NCI-H2029 treated with DMSO at 0.1 percent for 48 hours (cell line): ENCODE results near the gene PDE4A.
A peak's percentile ranks its signal among the peaks of the same experiment; 100 is the strongest.
"Not testable (repeated sequence)": the region's sequence is repeated elsewhere in the genome, so short reads cannot be mapped to it uniquely, and the experiment has no call there.

Source experiments
- DNase-seq: peaks from one replicate; lab custom pipeline; 2025; lab: John Stamatoyannopoulos, UW

The PDE4A gene

GRCh38 chr19:10424011-10424637, 3.8 kb downstream of the PDE4A start:
- DNase-seq = no peak

DNA sequence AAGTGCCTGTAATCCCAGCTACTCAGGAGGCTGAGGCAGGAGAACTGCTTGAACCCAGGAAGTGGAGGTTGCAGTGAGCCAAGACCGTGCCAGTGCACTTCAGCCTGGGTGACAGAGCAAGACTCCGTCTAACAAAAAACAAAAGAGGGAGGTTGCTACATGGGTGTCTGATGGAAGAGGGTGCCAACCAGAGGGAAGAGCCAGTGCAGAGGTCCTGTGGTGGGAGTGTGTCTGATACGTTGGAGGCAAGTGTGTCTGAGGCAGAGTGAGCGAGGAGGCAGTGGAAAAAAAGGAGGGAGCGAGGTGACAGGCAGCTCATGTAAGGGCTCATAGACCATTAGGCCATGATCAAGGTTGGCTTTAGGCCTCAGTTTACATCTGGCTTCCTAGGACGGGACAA, 6.8 kb downstream of the PDE4A start:
- DNase-seq = no peak

DNA sequence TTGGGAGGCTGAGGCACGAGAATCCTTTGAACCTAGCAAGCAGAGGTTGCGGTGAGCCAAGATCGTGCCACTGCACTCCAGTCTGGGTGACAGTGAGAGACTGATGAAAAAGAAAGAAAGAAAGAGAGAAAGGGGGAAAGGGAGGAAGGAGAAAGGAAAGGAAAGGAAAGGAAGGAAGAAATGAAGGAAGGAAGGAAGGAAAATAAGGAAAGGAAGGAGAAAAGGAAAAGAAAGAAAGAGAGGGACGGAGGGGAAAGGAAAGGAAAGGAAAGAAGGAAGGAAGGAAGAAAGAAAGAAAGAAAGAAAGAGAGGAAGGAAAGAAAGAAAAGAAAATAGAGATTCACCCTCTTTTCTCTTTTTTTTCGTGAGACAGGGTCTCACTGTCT, 8.7 kb downstream of the PDE4A start:
- DNase-seq = no peak

- DNase-seq = no peak
Observed at GRCh38 chr19:10430505-10431253, 10.3 kb downstream of the PDE4A start.

DNA sequence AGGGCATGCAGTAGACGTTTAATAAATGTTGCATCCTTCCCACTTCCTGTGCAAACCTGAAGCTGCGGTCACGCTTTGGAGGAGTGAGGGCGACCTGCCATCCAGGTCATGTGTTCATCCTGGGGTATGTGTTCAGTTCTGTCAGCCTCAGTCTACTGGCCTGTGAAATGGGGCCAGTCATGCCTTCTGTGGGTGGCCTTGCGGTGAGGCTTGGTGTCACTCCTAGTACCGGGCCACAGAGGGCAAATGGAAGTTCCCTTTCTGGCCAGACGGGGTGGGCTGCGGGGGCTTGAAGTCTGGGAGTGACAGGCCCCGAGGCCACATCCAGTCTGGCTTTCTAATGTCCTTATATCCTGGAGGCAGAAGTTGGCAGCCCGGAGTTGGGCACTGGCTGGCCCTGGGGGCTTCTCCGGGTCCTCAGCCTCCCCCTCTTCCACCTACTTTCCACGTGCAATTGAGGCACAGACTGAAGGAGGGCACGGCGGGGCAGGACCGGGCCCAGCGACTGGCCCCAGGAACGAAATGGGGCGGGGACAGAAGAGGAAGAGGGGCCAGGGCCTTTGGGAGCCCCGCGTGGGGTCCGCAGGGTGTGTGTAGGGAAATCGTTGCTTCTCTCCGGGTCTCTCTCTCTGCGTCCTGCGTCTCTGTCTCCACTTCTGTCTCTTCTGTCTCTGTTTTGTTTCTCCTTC, 11.1 kb downstream of the PDE4A start:
- DNase-seq = no peak

DNA sequence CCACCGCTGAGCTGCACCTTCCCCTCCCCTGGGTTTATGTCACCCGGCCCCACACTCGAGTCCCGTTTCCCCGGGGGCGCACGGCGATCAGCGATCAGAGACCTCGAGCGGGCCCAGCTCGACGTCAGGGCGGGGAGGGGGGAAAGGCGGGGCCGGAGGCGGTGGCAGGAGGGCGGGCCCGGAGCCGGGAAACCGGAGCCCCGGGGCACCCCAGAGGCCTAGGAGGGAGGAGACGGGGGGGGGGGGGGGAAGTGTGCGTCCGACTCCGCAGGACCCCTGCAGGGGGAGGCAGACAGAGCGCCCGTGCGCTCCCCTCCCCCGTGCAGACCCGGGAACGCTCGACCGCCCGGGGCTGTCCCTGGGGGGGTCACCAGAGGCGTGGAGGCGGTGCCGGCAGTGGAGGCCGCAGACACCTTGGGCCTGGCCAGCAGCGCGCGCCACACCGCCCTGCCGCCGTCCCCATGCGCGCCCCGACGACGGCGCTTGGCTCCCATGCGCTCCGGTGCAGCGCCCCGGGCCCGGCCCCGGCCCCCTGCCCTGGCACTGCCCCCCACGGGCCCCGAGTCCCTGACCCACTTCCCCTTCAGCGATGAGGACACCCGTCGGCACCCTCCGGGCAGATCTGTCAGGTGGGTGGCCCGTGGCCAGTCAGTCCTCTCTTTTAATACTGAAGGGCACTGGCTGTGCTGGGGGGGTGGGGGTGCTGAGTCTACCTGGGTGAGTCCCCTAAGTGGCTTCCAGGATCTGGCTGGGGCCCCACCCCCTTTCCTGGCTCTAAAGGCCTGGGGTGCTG, 11.8 kb downstream of the PDE4A start:
- DNase-seq = no peak

DNA sequence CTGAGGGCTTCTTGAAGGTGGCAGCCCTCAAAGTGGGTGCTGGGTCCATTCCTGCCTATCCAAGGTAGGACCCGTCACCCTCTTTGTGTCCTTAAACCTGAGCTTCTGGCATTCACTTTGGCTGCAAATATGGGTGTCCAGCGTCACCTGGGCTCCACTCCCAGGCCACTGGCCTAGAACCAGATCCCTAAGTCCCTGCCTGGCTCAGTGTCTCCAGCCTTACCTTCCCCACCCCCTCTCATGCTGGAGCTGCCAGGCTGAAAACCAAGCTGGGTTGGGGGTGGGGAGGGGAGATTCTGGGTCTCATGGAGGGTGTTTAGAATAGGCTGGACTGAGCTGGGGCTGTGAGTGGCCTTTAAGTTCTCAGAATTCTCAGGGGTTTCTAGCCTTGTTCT, 12.4 kb downstream of the PDE4A start:
- no peak for DNase-seq

- no peak for DNase-seq
Observed at GRCh38 chr19:10433131-10433536, 12.8 kb downstream of the PDE4A start.

DNA sequence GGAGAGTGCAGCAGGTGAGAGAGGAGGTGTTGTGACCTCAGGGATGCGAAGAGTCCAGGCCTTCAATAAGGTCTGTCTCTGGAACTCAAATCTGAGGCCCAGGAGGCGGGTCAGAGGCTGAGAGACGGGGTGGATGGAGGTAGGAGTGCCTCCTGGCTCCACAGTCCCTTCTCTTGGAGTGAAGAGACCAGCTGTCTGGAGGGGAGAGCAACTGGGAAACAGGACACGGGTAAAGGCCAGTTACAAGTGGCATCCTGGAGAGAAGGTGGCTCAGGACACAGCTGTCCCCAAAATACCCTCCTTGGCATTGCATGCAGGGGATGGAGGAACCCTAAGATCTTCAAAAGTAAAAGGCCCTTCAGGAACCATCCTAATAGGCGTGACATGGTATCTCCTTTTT, 19.2 kb downstream of the PDE4A start:
- no peak for DNase-seq

DNA sequence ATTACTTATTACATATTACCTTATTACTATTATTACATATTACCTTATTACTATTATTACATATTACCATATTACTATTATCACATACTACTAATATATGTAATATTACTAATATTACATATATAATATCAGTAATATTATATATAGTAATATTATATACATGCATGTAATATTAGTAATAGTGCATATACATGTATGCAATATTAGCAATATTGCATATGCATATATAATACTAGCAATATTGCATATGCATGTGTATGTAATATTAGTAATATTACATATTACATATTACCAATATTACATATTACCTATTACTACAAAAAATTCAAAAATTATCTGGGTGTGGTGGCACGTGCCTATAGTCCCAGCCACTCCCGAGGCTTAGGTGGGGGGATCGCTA, 22.4 kb downstream of the PDE4A start:
- no peak for DNase-seq

DNA sequence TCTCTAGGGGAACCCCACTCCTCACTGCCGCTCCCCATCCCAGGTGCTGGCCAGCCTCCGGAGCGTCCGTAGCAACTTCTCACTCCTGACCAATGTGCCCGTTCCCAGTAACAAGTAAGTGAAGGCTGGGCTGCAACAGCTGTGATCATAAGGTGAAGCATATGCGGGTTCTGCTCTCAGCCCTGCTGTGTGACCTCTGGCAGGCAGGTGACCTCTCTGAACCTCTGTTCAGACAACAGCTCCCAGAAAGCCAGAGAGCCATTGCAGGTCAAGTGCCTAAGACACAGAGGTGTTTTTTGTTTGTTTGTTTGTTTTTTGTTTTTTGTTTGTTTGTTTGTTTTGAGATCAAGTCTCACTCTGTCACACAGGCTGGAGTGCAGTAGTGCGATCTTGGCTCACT, 28.7 kb downstream of the PDE4A start:
- DNase-seq = no peak

DNA sequence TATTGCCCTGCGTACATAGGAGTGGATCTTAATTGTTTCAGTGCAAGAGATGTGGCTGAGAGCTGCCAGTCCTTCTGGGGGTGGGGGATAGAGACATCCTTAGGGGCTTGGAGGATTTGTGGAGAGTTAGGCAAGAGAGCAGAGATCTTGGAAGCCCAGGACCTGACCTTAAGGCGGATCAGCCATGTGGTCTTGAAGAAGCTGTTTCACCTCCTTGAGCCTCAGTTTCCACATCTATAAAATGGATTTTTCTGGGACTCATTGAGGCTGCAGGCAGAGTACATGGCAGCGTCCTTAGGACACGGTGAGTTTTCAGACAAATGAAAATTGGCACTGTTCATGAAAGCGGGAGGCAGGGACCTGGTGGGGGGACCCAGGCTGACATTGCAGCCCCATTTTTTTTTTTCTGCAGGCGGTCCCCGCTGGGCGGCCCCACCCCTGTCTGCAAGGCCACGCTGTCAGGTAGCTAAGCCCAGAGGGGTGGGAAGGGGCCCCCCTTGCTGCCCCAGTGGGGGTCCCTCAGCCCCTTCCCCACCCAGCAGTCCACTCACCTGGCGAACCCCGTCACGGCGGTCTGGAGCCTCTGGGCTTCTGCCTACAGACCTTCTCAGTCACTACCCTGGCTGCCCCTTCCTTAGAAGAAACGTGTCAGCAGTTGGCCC, 30.0 kb downstream of the PDE4A start:
- DNase-seq = no peak

GRCh38 chr19:10450853-10451609, 30.7 kb downstream of the PDE4A start:
- DNase-seq = no peak

- no peak for DNase-seq
Observed at GRCh38 chr19:10452726-10453618, 32.6 kb downstream of the PDE4A start.

DNA sequence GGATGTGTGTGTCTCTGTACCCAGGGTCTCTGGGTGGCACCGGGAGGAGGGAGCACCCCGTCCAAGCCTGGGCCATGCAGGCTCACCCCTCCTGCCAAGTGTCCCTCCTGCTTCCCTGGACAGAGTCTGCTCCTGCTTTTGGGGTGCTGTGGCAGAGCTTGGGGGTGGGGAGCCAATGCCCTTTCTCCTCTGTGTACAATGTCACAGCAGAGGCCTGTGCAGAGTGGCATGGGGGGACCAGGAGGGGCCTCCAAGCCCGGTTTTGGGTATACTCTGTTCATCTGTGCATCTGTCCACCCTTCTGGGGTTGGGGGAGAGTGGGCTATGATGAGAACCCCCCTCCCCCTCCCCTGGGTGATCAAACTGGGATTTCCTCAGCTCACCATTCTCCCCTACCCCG, 33.5 kb downstream of the PDE4A start:
- no peak for DNase-seq

DNA sequence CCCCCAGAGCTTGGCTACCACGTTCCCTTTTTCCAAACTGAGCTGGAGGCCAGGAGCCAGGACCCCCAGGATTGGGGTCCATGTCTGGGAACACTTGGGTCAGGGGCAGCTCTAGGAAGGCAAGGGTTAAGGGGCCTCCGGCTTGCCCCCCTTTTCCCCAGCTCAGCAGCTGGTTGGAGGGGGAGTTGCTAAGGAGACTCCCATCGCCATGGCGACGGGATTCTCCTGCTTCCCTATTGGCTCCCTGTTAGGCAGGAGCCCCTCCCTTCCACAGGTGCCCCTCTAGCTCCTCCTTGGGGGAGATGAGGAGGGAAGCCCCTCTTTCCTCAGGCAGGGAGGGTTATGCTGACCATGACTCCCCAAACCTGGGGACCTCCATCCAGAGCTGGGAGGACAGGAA, 33.9 kb downstream of the PDE4A start:
- DNase-seq = no peak

DNA sequence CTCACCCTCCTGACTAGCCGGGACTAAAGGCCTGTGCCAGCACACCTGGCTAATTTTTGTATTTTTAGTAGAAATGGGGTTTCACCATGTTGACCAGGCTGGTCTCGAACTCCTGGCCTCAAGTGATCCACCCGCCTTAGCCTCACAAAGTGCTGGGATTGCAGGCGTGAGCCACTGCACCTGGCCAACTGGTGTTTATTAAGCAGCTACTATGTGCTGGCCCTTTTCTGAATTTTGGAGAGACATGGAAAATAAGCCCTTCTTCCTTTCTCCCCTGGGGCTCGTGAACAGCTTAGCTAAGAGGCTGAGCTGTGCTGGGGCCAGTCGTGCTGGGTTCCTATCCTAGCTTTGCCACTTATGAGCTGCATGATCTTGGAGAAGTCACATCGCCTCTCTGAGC, 38.4 kb downstream of the PDE4A start:
- DNase-seq = not testable (repeated sequence)

GRCh38 chr19:10460714-10461046, 40.3 kb downstream of the PDE4A start:
- DNase-seq = no peak

DNA sequence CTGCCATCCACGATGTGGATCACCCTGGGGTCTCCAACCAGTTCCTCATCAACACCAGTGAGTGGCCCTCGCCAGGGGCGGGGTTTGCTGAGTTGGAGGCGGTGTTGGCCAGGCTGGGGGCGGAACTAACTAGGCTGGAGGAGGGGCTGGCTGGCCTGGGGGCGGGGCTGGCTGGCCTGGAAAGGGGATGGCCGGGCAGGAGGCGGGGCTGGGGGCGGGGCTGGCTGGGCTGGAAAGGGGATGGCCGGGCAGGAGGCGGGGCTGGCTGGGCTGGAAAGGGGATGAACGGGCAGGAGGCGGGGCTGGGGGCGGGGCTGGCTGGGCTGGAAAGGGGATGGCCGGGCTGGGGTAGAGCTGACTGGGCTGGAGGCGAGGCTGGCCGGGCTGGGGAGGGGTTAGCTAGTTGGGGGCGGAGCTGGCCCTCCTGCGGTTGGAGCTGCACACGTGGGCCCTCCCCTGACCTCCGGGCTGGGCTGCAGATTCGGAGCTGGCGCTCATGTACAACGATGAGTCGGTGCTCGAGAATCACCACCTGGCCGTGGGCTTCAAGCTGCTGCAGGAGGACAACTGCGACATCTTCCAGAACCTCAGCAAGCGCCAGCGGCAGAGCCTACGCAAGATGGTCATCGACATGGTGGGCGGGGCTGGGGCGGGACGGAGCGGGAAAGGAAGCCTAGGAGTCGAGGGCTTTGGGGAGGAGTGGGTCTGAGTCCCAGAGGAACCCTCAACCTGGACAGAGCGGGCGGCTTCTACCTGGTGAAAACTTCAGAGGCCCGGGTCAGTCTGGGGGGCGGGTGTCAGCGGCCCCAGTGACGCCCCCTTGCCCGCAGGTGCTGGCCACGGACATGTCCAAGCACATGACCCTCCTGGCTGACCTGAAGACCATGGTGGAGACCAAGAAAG, 41.0 kb downstream of the PDE4A start:
- peak; percentile 89 for DNase-seq
